HG03342 (cell line): ENCODE data around the gene TSSC4.

Experiments used
- ATAC-seq: cut with Tn5 transposase; IDR thresholded peaks from one replicate; pipeline ENCODE4 v1.9.1; 2021; ENCODE audit warnings: mild to moderate bottlenecking, moderate library complexity; ENCODE audit not compliant: unreplicated experiment

The TSSC4 gene

DNA sequence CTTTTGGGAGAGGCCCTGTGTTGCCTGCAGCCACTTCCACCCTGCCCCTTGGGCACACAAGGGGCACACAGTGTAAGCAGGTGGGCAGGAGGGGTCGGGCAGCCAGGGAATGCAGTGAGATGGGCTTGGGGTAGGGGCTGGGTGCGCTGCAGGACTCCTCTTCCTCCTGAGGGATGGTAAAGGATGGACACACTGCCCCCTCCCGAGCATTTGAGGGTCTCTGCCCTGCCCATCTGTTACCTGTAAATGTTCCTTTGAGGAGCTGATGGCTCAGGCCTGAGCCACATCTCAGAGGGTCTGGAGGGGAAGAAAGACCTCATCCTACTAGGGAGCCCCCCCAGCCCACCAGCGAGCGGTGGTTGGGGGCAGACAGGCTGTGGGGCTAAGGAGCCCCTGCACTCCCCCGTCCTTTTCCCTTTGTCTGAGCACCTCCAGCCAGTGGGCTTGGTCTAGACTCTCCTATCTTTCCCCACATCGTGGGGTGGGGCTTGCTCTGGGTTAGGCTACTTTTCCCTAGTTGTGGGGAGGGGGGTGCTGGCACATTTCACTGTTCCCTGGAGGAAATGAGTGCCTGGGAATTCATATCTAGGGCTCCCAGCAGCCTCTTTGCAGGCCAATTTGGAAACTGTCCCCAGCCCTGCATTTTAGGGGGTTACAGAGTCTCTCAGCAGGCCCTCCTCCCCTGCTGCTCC, 1.7 kb upstream of the TSSC4 start:
- ATAC-seq: no peak

DNA sequence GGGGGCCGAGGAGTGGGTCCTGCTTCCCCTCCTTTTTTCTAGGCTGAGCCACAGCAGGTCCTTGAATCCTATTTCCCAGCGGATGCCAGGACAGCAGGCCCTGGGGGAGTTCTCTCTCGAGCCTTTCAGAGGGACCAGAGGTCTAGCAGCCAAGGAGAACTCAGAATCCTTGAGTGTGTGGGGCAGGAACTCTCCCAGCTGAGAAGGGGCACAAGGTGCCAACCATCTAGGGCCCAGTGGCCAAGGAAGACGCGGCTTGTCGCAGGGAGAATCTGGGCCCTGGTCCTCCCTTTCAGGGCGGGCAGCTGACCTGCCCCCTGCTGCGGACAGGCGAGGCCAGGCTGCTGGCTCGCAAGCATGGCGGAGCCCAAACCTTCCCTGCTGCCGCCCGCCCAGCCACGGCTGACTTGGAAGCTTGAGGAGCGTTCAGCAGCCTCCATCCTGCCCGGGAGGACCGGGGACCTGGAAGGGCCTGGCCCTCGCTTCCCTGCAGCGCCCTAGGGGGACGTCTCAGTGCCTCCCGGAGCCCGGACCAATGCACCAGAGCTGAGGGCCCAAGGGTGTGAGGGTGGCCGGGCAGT, 972 bp upstream of the TSSC4 start:
- peak; percentile 3 for ATAC-seq

DNA sequence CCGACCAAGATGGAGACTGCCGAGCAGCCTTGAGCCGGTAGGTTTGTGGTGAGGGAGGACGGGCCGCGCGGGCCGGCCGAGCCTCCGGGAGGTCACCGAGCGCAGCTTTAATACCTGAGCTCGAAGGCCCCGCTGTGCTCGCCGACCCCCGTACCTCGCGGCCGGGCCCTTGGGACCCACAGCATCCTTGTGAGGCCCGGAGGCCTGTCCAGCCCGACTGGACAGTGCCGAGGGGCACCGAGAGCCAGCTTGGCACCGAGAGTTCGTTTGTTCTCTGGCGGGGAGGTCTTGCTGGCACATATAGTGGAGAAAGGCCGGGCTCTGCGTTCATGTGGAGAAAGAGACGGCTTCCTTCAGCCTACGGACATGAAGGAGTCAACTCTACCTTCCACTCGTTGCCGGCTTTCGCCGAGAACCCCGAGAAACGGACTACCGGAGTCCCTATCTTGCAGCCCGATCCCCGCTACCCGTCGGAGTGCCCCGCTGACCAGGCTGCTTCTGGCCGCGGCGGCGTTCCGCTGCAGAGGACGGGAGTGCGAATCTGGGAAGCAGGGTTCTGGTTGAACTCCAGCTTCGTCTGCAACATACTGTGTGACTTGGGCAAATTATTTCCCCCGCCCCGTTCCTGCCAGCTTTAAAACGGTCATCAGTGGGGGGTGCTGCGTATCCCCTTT, 349 bp downstream of the TSSC4 start:
- ATAC-seq: no peak

DNA sequence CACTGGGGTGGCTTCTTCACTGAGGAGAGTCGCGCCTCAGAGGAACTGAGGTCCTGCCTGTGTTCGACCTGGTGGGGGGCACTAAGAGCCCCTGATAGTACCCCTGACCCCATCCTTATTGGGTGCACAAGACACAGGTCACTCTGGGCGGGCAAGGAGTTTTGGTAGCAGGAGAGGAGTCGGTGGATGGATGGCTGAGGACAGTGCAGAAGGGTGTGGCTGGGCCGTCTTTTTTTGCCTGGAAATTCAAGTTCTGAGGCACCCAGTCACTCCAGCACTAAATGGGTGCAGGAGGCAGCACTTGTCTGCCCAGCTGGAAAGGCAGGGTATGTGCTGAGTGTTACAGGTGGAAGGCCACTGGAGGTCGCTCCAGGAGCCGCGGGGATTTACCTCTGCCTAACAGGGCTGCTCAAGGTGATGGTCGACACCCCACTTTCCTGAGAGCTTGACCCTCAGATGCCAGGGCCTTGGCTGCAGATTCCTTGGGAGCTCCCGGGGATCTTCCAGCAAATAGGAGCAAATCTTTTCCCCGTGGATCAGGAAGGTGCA, 960 bp downstream of the TSSC4 start:
- no peak for ATAC-seq

DNA sequence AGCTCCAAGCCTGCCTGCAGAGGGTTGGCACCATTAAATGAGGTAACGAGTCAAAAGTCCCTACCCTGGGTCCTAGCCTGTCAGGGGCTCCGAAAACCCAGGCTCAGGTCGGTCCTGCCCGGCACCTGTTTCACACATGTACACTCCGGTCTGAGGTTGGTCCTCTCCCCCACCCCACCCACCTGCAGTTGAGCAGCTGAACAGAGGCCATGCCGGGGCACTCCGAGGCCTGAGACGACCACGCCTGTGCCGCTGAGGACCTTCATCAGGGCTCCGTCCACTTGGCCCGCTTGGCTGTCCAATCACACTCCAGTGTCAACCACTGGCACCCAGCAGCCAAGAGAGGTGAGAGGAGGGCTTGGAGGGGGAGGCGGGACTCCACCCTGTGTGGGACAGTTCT, 1.6 kb downstream of the TSSC4 start:
- no peak for ATAC-seq

DNA sequence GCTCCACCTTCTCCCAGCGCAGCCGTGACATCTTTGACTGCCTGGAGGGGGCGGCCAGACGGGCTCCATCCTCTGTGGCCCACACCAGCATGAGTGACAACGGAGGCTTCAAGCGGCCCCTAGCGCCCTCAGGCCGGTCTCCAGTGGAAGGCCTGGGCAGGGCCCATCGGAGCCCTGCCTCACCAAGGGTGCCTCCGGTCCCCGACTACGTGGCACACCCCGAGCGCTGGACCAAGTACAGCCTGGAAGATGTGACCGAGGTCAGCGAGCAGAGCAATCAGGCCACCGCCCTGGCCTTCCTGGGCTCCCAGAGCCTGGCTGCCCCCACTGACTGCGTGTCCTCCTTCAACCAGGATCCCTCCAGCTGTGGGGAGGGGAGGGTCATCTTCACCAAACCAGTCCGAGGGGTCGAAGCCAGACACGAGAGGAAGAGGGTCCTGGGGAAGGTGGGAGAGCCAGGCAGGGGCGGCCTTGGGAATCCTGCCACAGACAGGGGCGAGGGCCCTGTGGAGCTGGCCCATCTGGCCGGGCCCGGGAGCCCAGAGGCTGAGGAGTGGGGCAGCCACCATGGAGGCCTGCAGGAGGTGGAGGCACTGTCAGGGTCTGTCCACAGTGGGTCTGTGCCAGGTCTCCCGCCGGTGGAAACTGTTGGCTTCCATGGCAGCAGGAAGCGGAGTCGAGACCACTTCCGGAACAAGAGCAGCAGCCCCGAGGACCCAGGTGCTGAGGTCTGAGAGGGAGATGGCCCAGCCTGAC, 2.5 kb downstream of the TSSC4 start:
- no peak for ATAC-seq

DNA sequence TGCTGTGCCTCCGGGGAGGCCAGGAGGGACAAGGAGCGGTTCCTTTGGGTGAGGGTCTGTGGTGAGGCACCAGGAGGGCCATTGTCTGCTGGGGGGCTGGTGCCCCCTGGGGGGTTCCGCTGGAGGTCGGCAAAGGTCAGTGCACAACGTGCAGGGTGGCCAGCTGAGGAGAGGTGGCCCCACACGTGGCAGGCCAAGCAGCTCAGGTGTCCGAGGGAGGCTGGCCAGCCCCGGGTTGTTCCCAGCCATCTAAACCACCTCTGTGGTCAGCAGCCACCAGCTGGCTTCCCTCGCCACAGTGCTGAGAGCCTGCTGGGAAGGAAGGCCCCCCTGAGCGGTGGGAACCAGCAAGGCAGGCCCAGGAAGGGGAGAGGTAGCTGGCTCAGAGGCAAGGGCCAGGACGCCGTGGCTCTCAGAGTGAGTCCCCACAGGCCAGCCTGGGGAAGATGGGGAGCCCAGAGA, 4.2 kb downstream of the TSSC4 start:
- no peak for ATAC-seq

DNA sequence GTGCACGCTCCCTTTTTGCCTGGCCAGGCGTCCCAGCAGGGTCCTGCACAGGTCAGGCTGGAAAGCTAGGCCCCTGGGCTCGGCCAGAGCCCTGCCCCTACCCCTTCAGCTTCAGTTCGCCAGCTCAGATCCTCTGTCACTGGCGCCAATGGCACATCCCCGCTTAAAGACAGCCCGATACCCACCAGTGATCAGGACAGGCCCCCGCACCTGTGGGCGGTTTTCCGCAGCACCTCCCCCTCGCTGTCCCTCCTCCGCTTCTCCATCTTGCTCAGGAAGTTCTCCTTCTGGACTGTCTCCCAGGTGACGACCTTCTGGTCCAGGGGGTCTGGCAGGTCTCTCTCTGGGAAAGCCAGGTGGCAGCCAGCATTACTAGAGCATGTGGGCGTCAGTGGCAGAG, 5.9 kb downstream of the TSSC4 start:
- ATAC-seq: no peak

DNA sequence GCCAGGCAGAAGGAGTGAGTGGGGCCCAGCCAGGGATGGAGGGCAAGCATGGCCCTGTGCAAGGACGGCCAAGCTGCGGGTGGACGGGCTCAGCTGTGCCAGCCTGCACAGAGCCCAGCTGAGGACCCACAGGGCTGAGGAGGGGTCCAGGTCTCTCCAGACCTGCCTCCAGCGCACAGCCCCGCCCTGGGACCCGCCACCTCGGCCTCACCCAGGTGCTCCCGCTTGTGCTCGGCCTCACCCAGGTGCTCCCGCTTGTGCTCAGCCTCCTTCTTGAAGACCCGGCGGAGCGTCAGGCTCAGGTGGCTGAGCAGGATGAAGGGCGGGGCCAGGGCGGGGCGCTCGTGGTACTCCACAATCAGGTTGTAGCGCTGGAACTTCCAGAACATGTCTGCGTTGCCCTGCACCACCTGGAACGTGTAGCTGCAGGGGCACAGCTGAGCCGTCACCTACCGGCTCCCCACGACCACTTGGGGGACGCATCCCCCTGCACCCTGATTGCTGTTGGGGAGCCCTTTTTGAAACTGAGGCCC, 6.4 kb downstream of the TSSC4 start:
- ATAC-seq: no peak

DNA sequence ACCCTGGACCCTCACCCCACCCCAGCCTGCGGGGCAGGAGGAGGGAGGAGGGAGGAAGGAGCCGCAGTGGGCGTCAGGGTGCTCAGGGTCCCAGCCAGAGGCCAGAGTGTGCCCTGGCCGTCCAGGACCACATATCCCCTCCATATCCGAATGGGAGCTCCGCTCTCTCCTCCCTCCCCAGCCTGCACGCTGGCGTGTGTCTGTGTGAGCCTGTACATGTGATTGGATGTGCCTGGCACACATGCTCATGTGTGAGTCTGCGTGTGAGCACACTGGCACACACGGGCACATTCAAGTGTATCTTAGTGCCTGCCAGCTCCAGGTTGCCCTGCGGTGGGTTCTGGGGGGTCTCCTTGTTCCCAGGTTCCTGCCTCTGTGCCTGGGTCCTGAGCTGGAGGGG, 8.1 kb downstream of the TSSC4 start:
- no peak for ATAC-seq

DNA sequence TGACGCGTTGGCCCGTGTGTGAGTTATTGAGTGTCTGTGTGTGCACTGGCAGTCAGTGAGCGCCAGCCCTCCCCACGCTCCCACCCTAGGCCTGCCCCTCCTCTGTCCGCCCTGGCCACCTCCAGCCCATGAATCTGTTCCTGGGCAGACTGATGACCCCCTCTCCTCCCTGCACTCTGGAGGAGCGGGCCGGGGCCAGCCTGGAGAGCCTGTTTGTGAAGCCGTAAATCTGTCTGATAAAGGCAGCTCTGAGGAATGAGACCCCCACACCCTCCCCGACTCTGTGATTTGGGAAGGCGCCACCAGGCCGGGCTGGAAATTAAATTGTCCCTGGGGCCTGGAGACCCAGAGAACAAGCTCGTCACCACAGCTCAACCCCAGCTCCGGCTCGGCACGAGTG, 8.6 kb downstream of the TSSC4 start:
- no peak for ATAC-seq

DNA sequence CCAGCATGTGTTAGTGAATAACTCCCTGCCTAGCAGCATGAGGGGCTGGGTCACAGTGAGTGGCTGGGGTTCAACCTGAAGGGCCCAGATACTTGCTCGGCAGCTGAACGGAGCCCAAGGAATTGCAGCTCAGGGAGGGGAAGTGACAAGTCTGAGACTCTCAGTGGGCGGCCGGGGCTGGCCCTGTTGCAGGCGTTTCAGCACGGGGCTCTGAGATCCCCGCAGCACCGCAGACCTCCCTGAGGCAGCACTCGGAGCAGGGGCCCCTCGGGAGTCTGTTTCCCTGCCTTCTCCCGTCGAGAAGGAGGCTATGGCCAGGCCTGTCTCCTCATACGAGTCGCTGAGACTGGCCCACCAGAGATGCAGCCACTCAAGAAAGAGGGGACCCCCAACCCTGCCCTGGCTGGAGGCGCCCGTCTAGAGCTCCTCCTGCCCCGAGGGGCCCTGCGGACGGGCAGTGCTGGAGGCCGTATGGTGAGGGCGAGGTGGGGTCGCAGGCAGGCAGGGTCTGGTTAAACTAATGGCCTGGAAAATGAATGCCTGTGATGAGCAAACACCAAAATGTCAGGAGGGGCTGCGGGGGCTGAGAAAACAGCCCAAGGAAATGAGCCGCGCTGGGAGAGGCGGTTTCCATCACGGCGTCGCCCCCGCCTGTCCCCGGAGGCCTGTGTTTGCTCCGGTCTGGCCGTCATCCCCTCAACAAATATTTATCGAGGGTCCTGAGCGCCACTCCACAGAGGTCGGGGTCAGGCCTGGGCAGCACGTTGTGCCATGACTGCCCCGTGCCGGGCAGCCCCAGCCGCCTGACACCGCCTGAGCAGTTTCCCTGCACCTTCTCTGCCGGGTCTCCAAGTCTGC, 9.3 kb downstream of the TSSC4 start:
- no peak for ATAC-seq

DNA sequence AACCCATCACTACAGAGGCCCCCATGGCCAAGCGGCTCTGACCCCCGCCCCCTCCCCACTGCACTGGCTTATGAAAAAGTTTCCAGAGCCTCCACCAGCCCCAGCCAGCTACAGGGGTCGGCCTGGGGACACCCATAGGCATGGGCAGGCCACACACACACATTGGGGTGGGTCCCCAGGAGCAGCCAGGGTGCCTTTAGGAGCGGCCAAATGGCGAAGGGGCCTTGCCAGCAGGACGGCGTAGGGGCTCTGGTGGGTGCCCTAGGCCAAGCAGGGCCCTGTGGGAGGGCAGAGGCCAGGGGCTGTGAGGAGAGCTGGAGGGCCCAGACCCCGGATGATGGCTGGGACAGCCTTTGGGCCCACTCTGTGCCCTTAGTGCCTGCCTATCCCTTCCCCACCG, 10.1 kb downstream of the TSSC4 start:
- ATAC-seq: no peak

DNA sequence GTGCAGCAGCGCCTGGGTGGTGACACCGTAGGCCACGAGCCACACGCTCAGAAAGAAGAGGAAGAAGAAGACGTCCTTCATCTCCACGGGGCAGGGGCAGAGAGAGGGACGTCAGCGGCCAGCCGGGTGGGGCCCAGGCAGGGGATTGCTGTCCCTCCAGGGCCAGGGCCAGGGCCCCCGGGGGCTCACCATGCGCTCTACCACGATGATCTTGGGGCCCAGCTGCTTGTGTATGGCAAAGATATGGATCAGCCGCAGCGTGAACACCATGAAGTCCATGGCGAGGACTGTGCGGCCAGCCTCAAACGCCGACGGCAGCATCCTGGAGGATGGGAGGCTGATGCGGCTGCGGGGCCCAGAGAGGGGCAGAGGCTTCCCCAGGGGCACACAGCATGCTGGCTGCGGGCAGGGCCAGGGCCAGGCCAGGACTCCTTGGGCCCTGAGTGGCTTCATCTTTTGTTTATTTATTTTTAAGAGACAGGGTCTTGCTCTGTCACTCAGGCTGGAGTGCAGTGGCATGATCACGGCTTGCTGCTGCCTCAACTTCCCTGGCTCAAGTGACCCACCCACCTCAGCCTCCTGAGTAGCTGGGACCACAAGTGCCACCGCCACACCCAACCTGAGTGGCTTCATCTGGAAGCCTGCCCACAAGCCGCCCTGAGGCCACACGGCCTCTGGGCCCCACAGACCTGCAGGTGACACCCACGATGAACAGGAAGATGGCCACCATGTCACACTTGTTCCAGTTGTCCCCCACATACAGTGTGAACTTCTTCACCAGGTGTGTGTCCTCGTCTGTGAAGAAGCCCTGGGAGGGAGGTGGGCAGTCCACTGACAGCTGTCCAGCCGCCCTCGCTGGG, 11.1 kb downstream of the TSSC4 start:
- no peak for ATAC-seq

DNA sequence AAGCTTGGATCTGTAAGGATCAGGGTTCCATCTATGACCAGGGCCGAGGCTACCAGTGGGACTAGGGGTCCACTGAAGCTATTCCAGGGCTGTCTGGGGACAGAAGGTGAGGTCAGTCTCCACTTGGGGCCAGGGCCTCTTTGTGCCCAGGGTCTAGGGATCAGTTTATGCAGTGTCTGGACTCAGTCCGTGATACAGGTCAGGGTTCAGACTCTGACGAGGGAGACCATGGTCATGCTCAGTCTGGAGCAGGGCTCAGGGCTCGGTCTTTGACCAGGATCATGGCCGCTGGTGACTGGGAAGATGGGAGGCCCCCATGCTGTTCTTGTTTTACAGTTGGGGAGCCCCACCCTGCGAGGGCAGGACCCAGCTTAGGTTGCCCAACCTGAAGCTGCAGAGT, 11.8 kb downstream of the TSSC4 start:
- ATAC-seq: no peak

DNA sequence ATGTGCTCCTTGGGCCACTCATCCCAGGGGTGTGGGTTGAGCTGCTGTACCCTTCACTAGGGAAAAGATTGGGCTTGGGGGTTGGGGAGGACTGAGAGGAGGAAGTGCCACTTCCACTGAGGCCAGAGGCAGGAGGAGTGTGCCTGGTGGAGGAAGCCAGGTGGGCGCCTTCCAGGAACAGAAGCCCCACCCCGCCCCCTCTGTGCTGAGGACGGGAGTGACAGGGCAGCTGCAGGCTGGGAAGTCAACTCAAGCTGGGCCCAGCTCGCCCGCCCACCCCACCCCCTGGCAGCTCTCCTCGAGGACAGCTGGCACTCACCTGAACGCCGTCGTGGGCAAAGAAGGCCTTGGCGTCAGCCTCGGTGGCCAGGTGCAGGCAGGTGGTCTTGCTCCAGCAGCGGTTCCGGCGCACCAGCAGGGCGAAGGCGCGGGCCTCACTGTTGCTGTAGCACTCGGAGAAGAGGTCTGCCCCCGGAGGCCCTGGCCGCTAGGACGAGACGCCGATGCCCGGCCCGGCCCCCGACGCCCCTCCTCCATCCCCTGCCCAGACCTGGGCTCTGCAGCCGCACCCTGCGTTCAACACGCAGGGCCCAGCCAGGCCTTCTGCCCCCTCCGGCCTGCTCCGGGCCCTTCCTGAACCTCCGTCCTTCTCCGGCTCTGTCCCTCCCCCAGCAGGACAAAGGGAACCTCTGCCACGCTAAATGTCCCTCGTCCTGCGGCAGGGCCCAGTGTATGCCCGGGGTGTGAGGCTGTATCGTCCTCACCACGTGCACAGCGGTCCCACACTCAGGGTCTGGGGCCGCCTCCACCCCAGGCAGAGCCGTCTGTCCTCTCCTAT, 13.4 kb downstream of the TSSC4 start:
- no peak for ATAC-seq

DNA sequence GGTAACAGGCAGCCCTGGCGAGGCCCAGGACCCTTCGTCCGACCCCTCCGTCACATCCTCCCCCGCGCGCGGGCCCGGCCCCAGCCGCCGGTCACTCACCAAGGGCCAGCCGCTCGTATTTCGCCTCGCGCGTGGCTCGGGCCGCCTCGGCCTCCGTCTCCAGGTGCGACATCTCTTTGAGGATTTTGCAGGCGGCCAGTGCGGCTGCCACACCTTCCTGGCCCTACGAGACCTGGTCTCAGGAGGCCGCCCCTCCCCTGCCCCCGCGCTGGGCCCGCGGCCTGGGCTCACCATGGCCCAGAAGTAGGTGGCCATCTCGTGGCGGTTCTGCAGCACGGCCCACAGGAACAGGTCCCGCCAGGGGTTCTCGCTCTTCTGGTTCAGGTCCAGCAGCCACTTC, 14.1 kb downstream of the TSSC4 start:
- no peak for ATAC-seq

DNA sequence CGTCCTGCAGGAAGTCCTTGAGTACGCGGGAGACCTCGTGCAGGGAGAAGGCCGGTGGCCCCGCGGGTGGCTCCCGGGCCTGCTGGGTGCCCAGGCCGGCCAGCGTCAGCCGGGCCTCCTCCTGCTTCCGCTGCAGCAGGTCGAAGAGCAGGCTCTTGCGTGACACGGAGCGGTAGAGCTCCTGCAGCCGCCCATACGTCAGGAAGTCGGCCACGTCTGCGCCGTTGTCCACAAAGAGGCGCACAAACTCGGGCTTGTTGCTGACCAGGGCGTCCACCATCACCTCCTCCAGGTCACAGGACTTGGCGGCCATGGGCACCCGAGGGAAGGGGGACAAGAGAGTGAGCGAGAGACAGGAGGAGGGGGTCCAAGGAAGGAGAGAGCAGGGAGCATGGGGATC, 14.6 kb downstream of the TSSC4 start:
- ATAC-seq: no peak
